NCI-H446 (cell line): ENCODE measurements around the gene CACNA2D3.
A peak's percentile ranks its signal among the peaks of the same experiment; 100 is the strongest.

Experiments
- DNase-seq, 2 experiments: peaks; one replicate each; lab custom pipeline; 2025; lab: John Stamatoyannopoulos, UW

CACNA2D3 gene

GRCh38 chr3:54274607-54275006 is 152.3 kb downstream of the CACNA2D3 start:
- no peak for DNase-seq

GRCh38 chr3:54279005-54279583 is 156.7 kb downstream of the CACNA2D3 start:
- peak in 1 of 2 experiments; percentile 33 for DNase-seq

- no peak for DNase-seq
Measured at GRCh38 chr3:54283470-54283869, 161.1 kb downstream of the CACNA2D3 start.

DNA sequence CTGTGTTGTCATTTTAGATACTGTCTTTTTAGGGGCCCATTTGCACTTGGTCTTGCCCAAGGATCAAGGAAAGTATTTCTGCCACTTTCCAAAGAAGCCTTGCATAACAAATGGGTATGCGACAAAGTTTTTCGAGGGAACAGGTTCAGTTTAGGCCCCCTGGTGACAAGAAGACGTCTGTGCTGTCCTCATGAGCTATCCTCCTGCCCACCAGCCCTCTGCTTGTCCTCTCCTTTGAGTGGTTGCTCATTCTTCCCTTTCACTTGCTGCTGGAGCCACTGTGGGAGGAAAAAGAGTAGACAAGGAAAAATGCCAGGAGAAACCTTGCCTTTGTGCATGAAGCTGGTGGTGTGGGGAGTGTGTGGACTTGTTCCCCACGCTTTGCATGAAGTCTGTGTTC is 171.9 kb downstream of the CACNA2D3 start:
- DNase-seq, result no peak

GRCh38 chr3:54296531-54296930 is 174.2 kb downstream of the CACNA2D3 start:
- no peak for DNase-seq

DNA sequence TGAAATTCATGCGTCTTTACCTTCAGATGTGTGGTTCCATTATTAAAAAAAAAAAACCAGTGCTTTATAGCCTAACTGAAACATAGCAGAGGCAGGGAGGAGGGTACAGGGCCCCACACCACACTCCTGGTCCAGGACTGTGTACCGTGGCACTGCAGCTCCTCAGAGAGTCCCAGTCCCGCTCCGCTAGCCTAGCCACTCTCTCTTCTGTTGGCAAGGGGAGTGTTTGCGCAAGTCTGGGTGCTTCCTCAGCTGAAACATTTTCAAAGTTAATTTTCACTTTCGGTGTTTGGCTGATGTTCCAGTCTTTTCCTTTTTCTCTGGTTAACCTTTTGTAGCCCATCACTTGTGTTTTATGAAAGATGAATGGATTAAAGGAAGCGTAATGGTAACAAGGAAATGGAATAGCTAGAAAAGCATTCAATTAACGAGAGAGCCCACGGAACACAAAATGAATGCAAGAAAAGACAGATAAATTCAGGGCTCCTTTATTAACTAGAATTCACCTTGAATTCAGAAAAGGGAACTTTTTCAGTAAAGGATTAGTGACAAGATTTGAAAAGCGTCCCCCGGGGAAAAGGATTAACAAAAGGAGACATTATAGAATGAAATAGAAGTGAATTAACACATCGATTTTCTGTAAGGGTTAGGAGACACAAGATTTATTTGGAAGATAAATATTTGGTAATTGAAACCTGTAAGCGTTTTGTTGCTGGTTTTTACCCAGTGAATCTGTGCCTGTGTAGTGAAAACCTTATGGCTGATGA is 177.0 kb downstream of the CACNA2D3 start:
- DNase-seq, result no peak

DNA sequence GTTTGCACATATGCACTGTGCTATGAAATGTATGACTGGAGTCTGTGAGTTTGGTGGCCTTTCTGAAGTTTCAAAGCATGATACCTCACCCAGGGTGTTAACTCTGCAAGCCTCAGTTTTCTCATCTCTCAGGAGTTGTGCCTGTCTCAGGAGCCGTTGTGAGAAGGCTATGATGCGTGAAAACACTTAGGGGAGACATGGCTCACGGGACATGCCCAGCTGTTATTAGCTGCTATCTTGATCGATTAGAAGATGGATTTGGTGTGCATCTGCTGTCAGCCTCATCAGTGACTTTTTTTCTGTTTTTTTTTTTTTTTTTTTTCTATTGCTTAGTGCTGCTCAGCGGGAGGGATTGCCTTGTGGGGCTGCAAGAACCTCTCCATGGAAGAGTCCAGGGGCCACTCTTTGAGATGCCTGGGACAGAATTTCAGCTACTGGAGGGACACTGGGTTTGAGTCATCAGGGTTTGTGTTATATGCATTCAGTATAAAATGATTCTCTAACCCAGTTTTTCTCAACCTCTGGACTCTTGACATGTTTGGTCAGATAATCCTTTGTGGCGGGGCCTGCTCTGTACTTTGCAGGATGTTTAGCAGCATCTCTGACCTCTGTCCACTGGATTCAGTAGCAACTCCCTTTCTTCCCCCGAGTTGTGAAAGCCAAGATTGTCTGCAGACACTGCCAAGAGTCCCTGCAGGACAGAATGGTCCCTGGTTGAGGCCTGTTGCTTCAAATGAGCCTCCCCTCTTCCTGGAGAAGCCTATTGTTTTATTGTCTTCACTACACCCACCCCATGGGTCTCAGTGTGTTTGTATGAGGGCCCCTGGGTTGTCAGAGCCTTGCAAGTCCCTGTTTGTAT is 181.4 kb downstream of the CACNA2D3 start:
- DNase-seq, result no peak

DNA sequence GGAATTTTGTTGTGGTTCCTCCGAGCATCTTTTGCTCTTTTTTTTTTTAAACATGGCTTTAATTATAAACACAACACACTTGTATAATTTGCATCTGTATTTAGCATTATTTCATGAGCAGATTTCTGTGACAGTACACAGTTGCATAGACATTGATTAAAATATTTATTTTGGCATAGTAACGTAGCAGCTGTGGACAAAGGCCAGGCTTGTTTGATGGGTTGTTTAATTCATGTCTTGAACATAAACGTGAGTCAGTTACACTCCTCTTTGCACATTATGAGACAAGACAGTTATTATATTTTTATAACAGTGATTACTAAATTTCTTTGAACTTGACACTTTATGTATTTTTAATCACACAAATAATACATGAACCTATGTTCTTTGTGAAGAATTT is 182.5 kb downstream of the CACNA2D3 start:
- DNase-seq, result peak in 1 of 2 experiments; percentile 2

- no peak for DNase-seq
Measured at GRCh38 chr3:54305409-54306099, 183.2 kb downstream of the CACNA2D3 start.

GRCh38 chr3:54307566-54308180 is 185.3 kb downstream of the CACNA2D3 start:
- no peak for DNase-seq

GRCh38 chr3:54309601-54310000 is 187.2 kb downstream of the CACNA2D3 start:
- no peak for DNase-seq

DNA sequence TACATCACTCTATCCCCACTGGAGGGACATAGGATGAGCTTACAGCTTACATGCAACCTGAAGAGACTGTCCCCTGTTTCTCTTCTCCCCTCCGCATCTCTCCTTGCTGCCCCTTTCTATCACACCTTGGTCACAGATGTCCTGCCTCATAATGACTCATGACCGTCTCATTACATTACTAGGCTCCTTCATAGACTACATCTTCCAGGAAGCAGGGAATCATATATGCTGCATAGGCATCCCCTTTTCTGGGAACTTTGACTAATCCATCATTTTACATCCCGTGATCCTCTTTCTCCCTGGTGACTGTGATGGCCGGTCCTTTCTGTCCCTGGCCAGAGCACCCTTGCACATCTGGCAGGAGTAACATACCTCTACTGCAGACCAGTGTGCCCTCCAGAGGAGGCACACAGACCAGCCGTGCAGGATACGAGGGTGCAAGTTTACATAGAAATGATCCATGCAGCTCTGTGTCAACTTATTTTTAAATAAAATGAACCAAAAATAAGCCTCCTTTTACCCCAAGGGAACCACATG is 188.9 kb downstream of the CACNA2D3 start:
- no peak for DNase-seq

DNA sequence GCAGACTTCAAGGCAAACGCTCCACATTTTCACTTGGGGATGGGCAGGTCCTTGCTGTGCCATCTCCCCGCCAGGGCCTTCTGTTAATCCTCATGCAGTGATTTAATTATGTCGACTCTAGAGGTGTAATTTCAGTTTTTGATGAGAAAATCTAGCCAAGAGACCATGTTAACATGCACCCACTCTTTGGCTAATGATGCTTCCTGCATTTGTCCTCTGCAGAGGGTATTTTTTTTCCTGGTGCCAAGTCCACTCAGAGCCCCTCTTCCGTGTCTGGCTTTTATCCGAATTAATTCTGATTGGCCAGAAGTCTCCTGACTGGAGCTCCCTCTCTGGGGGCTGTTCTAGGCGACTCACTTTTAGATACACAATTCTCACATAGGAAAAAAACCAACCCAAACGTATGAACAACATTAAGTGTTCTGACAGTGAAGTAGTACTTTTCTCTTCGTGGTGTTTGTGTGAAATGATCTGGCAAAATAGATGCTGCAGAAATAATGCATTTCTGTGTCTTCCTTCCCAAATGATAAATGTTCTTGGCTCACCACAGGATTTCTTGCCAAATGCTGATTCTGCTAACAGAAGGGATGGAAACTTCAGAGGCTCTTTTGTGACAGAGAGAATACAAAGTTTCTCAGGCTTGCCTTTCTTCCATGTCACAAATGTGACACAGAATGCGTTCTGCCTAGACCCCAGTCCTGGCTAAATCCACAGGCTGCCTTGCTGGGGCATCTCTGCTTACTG is 190.0 kb downstream of the CACNA2D3 start:
- peak in 1 of 2 experiments; percentile 3 for DNase-seq

GRCh38 chr3:54313418-54313817 is 191.1 kb downstream of the CACNA2D3 start:
- no peak for DNase-seq

- DNase-seq, result no peak
Measured at GRCh38 chr3:54321520-54321919, 199.2 kb downstream of the CACNA2D3 start.

DNA sequence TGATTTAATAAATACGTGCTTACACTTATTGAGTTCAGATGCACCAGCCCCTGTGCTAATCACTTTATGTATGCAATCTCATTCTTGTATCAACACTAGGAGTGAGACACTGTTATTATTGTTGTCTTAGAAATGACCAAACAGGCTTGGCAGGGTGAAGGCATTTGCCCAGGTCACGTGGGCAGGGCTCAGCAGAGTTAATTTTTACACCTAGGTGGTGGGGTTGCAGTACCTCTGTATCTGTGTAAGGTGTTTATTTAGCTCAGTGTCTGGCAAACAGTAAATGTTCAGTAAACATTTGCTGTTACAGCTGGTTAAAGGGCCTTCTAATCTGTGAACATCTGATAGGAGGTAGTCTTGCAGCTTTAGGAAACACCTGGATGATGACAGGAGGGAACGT is 200.0 kb downstream of the CACNA2D3 start:
- no peak for DNase-seq

GRCh38 chr3:54324103-54324502 is 201.8 kb downstream of the CACNA2D3 start:
- no peak for DNase-seq

DNA sequence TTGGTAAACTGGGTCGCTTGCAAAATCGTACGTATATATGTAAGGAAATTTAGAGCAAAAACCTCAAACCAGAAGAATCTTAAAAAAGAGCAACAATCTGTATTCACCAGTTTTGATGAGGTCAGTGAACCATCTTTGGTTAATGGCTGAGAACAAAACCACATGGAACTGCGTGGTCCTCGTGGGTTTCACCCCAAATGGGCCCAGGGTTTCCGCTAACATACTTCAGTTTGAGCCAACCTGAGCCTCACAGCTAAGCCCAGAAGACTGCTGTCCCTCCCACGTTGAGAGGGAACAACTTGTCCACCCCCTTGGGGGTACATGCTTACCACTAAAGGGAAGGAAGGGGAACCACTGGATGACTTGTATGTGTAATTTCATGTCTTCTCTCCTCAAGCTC is 204.6 kb downstream of the CACNA2D3 start:
- DNase-seq, result no peak

- DNase-seq, result no peak
Measured at GRCh38 chr3:54331341-54331740, 209.0 kb downstream of the CACNA2D3 start.

DNA sequence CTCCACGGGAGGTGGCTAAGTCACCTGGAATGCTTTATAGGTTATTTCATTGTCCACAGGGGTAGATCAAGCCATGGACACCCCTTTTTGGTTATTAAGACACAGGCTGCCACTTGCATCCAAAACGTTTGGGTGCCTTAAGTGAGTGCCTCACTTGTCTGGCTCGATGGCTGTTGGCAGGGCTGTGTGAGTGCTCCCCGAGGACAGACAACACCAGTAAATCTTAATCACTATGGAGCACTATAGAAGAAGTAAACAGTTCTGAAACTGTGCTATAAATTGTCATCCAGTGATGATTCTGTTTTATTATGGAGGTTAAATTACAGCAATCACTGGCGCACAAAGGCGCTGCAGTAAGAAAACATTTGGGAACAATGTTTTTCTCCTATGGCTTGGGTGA is 215.5 kb downstream of the CACNA2D3 start:
- no peak for DNase-seq

GRCh38 chr3:54339608-54340007 is 217.3 kb downstream of the CACNA2D3 start:
- no peak for DNase-seq
